ENCODE measurements around the gene COPS2.

COPS2 gene

GRCh38 chr15:49155834-49156627 is 632 bp upstream of the COPS2 start:
- DNase-seq (ENCODE audit: low spot score), result peak; percentile 42

GRCh38 chr15:49154799-49155109 is 645 bp downstream of the COPS2 start:
- no peak for DNase-seq (ENCODE audit: low spot score)

- DNase-seq (ENCODE audit: low spot score), result no peak
These were observed 1.0 kb downstream of the COPS2 start for GRCh38 chr15:49154359-49154758.

GRCh38 chr15:49152552-49153312 is 2.7 kb downstream of the COPS2 start:
- DNase-seq (ENCODE audit: low spot score), result no peak

- DNase-seq (ENCODE audit: low spot score), result no peak
These were observed 3.6 kb downstream of the COPS2 start for GRCh38 chr15:49151831-49152230.

GRCh38 chr15:49148727-49149126 is 6.7 kb downstream of the COPS2 start:
- DNase-seq (ENCODE audit: low spot score), result no peak

GRCh38 chr15:49148298-49148697 is 7.1 kb downstream of the COPS2 start:
- DNase-seq (ENCODE audit: low spot score), result no peak

- DNase-seq (ENCODE audit: low spot score), result peak; percentile 44
These were observed 9.5 kb downstream of the COPS2 start for GRCh38 chr15:49145651-49146609.

- DNase-seq (ENCODE audit: low spot score), result peak; percentile 37
These were observed 17.5 kb downstream of the COPS2 start for GRCh38 chr15:49137861-49138260.

GRCh38 chr15:49135911-49136310 is 19.5 kb downstream of the COPS2 start:
- DNase-seq (ENCODE audit: low spot score), result peak; percentile 55

- DNase-seq (ENCODE audit: low spot score), result no peak
These were observed 20.0 kb downstream of the COPS2 start for GRCh38 chr15:49135342-49135857.

- DNase-seq (ENCODE audit: low spot score), result no peak
These were observed 20.6 kb downstream of the COPS2 start for GRCh38 chr15:49134683-49135341.

GRCh38 chr15:49131403-49131802 is 24.0 kb downstream of the COPS2 start:
- DNase-seq (ENCODE audit: low spot score), result no peak

- DNase-seq (ENCODE audit: low spot score), result no peak
These were observed 31.0 kb downstream of the COPS2 start for GRCh38 chr15:49124371-49124770.

GRCh38 chr15:49122541-49123062 is 32.8 kb downstream of the COPS2 start:
- no peak for DNase-seq (ENCODE audit: low spot score)

GRCh38 chr15:49121901-49122300 is 33.5 kb downstream of the COPS2 start:
- no peak for DNase-seq (ENCODE audit: low spot score)

GRCh38 chr15:49120832-49121231 is 34.6 kb downstream of the COPS2 start:
- no peak for DNase-seq (ENCODE audit: low spot score)

- no peak for DNase-seq (ENCODE audit: low spot score)
These were observed 39.1 kb downstream of the COPS2 start for GRCh38 chr15:49116108-49116857.

- DNase-seq (ENCODE audit: low spot score), result no peak
These were observed 40.3 kb downstream of the COPS2 start for GRCh38 chr15:49115062-49115461.

GRCh38 chr15:49110158-49110944 is 45.0 kb downstream of the COPS2 start:
- DNase-seq (ENCODE audit: low spot score), result no peak

Measured in GM03348 (cell line).